ENCODE data around the gene ITGB2. TPM values are rescaled to one million over a fixed set of nuclear protein-coding genes. Genes with fewer than 3 reads are reported as not detected.

ITGB2 gene
- total RNA-seq, 4 donors from 2014 or later, result 32.7 to 87.3 (median 56.2) TPM

GRCh38 chr21:44848821-44849521, 71.7 kb downstream of the ITGB2 start:
- peaks cover 3 to 57% (median 7%) of the 10 kb centered on the region in 3 donors for H3K36me3 ChIP-seq
- no peaks in the 10 kb centered on the region for H3K9me3 ChIP-seq
- WGBS, 2 donors, result 93 to 94% methylated on average over 36 of the region's 36 CpGs
- H3K27me3 ChIP-seq, result no peaks in the 10 kb centered on the region
- TF ChIP-seq EP300 (IDR thresholded peaks at IDR 0.05) (no peak), CTCF (IDR thresholded peaks at IDR 0.05) (no peak), POLR2A (IDR thresholded peaks at IDR 0.05) (no peak)
- H3K4me3 ChIP-seq, result no peak overlapping the region
- no peak overlapping the region for H3K27ac ChIP-seq
- peaks cover 0 to 21% (median 17%) of the 10 kb centered on the region in 4 donors for H3K4me1 ChIP-seq
- no peak for DNase-seq (ENCODE audit: low spot score in 2 of 2)

- Histone ChIP-seq H3K4me1 (peaks cover 0 to 21% (median 17%) of the 10 kb centered on the region in 4 donors), H3K36me3 (peaks cover 3 to 41% (median 7%) of the 10 kb centered on the region in 3 donors), H3K9me3 (no peaks in the 10 kb centered on the region), H3K4me3 (no peak overlapping the region), H3K27me3 (peaks cover 0 to 9% of the 10 kb centered on the region in 2 donors), H3K27ac (no peak overlapping the region)
- 80% methylated on average over 18 to 24 of the region's 24 CpGs for WGBS, 2 donors
- no peak for TF ChIP-seq CTCF (IDR thresholded peaks at IDR 0.05)
- no peak for TF ChIP-seq EP300 (IDR thresholded peaks at IDR 0.05)
- no peak for TF ChIP-seq POLR2A (IDR thresholded peaks at IDR 0.05)
- no peak for DNase-seq (ENCODE audit: low spot score in 2 of 2)
Measured at GRCh38 chr21:44847261-44848056, 73.2 kb downstream of the ITGB2 start.

- DNase-seq (ENCODE audit: low spot score in 2 of 2), result peak; percentile 49 to 68
- Histone ChIP-seq H3K9me3 (no peaks in the 10 kb centered on the region), H3K4me1 (peaks cover 0 to 21% (median 17%) of the 10 kb centered on the region in 4 donors), H3K36me3 (peaks cover 3 to 34% (median 7%) of the 10 kb centered on the region in 3 donors), H3K27ac (peak overlapping the region in 1 of 4 donors; percentile 46), H3K4me3 (peak overlapping the region in 1 of 4 donors; percentile 45), H3K27me3 (peaks cover 0 to 13% of the 10 kb centered on the region in 2 donors)
- WGBS, 2 donors, result 23 to 33% methylated on average over 19 to 27 of the region's 27 CpGs
- no peak for TF ChIP-seq POLR2A (IDR thresholded peaks at IDR 0.05)
- no peak for TF ChIP-seq CTCF (IDR thresholded peaks at IDR 0.05)
- TF ChIP-seq EP300 (IDR thresholded peaks at IDR 0.05), result no peak
Measured at GRCh38 chr21:44846485-44847260, 74.0 kb downstream of the ITGB2 start.

GRCh38 chr21:44846224-44846484, 74.5 kb downstream of the ITGB2 start:
- TF ChIP-seq POLR2A (IDR thresholded peaks at IDR 0.05), result no peak
- peak in 1 of 2 donors; percentile 21 for TF ChIP-seq EP300 (IDR thresholded peaks at IDR 0.05)
- no peak for TF ChIP-seq CTCF (IDR thresholded peaks at IDR 0.05)
- Histone ChIP-seq H3K36me3 (peaks cover 3 to 28% (median 7%) of the 10 kb centered on the region in 3 donors), H3K27me3 (peaks cover 0 to 13% of the 10 kb centered on the region in 2 donors), H3K9me3 (no peaks in the 10 kb centered on the region), H3K27ac (peak overlapping the region in 2 of 4 donors; percentile 18 to 46), H3K4me3 (peak overlapping the region in 3 of 4 donors; percentile 20 to 45 (median 31)), H3K4me1 (peaks cover 0 to 21% (median 17%) of the 10 kb centered on the region in 4 donors)
- WGBS, 2 donors, result 14 to 31% methylated on average over 1 of the region's 1 CpG
- no peak for DNase-seq (ENCODE audit: low spot score in 2 of 2)

Data from tibial nerve (tissue), 4 donors.